ENCODE measurements around the gene MAST4.

DNA sequence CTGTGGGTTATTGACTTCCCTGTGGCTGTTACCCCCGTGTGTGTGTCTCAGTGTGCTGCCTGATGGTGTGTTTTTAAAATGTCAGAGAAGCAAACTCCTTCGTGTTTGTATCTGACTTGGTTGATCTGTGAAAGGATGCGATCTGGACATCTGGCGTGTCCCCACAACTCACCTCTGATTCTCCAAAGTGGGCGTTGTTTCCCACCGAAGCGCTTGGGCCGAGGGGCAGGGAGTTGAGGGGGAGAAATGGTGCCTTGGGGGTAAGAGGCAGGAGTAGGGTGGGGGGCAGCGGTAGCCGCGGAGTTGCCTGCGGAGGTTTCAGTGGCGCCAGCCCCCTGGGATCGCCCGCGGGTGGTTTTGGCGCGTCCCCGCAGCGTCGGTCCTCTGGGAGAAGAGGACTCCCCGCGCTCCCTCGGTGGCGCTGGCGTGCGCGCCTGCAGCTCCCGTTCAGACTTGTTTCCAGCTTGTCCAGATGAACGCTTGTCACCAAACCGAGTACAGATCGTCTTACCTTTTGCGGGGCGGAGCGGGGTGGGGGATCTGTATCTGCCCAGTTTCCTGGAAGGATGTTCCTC lies 1.1 kb downstream of the MAST4 start:
- TF ChIP-seq GABPA (IDR thresholded peaks at IDR 0.05; ENCODE audit: low read depth), result no peak
- TF ChIP-seq, protein P1, sequence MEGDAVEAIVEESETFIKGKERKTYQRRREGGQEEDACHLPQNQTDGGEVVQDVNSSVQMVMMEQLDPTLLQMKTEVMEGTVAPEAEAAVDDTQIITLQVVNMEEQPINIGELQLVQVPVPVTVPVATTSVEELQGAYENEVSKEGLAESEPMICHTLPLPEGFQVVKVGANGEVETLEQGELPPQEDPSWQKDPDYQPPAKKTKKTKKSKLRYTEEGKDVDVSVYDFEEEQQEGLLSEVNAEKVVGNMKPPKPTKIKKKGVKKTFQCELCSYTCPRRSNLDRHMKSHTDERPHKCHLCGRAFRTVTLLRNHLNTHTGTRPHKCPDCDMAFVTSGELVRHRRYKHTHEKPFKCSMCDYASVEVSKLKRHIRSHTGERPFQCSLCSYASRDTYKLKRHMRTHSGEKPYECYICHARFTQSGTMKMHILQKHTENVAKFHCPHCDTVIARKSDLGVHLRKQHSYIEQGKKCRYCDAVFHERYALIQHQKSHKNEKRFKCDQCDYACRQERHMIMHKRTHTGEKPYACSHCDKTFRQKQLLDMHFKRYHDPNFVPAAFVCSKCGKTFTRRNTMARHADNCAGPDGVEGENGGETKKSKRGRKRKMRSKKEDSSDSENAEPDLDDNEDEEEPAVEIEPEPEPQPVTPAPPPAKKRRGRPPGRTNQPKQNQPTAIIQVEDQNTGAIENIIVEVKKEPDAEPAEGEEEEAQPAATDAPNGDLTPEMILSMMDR (IDR thresholded peaks at IDR 0.05; ENCODE audit: insufficient read depth, low read length), result no peak
- no peak for TF ChIP-seq POLR2AphosphoS5 (IDR thresholded peaks at IDR 0.05; ENCODE audit: low read depth)
